ENCODE results near the gene DNAJB2. TPM values are rescaled to one million over a fixed set of nuclear protein-coding genes. Genes with fewer than 3 reads are reported as not detected.
"Not testable (repeated sequence)": the region's sequence is repeated elsewhere in the genome, so short reads cannot be mapped to it uniquely, and the experiment has no call there.

The DNAJB2 gene
- total RNA-seq, 1 donor from 2014 or later = 46.7 TPM

DNA sequence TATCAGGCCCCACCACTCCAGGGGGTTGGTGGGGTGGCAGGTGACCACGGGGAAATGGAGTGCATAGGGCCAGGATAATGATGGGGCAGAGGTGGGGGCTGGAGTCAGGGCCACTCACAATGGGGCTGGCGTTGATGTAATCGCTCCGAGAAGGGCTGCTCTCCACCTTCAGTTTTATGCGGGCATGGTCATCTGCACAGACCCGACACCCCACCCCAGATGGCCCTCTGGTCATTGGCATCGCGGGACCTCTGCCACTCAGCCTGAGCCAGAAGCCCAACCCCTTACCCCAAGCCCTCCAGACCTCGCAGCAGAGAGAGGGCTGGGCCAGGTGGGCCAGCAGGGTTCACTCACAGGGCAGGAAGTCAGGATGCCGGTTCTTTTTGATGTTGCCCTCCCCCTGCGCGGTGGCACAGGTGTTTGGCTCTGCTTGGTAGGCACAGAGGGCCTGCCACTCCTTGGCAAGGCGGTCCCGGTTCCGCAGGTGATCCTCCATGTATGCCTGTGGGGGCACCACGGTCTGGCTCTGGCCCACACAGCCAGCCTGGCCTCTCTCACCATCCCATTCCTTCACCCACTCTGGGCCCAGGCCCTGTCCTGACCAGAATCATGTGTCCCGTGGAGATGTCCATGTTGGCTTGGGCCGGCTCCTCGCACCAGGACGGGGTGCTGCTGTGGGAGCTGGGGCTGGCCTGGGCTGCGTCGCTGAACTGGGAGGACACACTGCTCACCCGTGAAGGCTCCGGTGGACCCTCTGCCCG lies 17.6 kb downstream of the DNAJB2 start:
- intact Hi-C loops (cut with micrococcal nuclease) = loop anchor here (5.0 kb wide), 2 partner anchors 200 to 245 kb away; partner anchors contain the start of genes CHPF, GMPPA and TMEM198

DNA sequence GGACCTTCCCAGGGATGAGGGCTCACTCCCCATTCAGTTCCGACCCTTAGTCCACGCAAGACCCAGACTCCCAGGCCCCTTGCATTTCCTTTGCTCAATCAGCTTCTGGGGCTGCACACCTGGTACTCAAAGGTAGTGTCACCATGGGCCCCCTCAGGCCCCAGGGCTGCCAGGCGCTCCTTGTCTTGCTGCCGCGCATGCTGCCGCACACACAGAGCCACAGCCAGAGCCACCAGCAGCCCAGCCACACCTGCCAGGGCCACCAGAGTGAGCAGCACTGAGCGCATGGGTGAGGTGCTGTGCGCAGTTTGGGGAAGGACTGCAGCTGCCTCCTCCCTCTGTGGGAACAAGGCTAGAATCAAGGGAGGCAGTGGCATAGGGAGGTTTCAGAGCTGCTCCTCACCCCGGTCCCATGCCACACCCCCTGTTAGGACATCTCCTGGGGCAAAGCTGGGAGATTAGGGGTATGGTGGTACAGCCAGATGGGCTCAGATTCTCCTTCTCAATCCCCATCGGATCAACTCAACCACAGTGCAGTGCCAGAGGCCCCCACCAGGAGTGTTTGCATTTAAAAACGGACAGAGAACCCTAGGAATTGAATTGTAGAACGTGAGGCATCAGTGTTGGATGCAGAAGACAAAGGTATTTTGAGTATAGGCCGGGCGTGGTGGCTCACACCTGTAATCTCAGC lies 18.7 kb downstream of the DNAJB2 start:
- intact Hi-C loops (cut with micrococcal nuclease) = loop anchor here (1.0 to 5.0 kb wide), 11 partner anchors 10 to 244 kb away; partner anchors contain the start of genes CHPF, GMPPA, NHEJ1 and RETREG2

DNA sequence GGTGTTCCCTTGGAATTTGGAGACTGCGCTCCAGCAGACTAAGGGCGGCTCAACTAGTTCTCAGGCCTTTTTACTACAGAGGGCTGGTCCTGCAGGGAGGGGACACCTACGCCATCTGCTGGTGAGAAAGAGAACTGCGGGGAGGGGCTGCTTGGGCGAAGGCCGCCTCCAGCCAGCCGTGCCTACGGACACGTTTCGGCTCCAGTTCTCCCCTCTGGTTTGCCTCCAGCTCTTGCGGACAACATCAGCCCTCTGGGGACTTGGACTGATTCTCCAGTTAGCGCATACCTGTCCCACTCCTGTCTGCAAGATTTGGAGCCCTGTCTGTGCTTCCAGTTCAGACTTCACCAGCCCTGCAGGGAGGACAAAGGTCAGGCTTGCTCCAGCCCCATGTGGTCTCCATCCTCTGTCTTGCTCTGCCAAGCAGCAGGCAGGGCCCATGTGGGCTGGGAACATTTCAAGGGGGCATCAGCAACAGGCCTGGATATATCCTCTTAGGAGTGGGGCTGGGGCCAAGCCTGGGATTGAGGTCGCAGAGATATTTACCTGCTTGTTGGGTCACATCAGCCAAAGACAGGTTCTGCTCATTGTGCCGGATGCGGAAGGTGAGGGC lies 19.7 kb downstream of the DNAJB2 start:
- intact Hi-C loops (cut with micrococcal nuclease) = loop anchor here (1.0 to 5.0 kb wide), 11 partner anchors 9 to 243 kb away; partner anchors contain the start of genes CHPF, GMPPA, NHEJ1 and RETREG2

DNA sequence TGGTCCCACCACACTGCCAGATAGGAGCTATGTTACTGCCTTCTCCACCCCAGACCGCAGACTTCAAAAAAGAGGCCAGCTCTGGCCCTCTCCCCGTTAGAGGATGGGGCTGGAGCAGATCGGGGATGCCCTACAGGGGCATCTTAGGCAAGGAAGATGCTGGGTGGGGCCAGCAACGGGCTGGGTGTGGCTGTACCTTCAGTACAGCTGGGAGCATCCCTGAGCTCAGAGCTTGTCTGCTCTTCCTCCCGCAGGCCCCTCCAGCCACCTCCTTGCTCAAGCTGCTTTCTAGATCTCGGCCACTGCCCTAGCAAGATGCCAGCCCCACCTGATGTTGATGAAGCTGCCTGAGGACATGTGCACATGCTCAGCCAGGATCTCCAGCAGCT lies 20.2 kb downstream of the DNAJB2 start:
- intact Hi-C loops (cut with micrococcal nuclease) = loop anchor here (2.0 to 5.0 kb wide), 3 partner anchors 53 to 243 kb away; partner anchors contain the start of genes CHPF, GMPPA and TMEM198

DNA sequence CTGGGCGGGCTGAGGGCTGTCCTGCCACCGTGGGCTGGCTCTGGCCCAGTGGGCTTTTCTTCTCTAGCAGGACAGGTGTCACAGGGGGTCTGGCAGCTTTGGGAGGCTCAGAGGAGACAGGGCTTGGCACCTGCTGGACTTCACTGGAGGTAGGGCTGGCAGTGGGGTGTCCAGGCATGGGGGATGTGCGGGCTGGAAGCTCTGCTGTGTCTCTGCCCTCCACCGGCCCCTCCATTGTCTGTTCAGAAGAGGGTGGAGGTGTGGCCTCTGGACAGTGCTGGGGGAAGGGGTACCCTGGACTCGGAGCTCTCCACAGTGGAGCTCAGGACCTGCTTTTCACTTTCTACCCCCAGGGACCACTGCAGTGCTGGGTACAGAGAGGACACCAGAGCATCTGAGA lies 20.9 kb downstream of the DNAJB2 start:
- intact Hi-C loops (cut with micrococcal nuclease) = no loop called here

DNA sequence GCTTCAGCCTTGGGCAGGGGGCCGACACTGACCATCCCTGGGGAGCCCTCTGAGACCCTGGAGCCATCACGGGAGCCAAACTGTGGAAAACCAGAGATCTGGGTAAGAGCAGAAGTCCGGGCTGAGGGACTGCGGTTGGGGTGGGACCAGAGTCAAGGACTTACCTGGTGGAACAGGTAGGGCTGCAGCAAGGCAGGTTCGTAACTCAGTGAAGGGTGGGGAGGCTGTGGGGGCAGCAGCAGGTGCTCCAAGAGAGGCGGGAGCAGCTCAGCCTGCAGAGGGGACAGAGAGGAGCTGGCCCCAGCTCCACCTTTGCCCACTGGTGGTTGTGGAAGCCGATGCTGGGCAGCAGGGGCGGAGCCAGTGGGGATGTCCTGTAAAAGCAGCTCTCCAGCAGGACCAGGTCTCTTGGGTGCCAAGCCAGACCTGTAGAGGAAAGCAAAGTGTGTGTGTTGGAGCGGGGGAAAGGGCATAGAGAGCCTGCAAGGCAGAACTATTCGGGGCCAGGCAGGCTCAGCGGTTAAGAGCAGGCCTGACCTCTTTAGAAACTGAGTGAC lies 23.3 kb downstream of the DNAJB2 start:
- intact Hi-C loops (cut with micrococcal nuclease) = no loop called here

DNA sequence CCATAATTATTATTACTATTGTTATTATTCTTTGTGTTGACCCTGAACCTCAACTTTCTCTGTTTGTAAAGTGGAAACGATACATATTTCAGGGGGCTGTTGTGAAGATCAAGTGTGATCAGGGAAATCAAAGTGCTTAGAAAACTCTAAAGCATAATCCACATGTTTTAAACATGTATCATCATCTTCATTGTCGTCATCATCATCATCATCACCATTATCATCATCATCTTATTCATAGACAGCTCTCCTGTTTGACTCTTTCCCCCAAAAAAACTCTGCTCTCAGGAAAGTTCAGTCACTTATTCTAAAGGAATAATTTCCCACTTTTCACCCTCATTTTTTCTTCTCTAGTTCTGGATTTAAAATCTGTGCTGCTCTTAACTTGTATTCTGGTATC lies 25.1 kb downstream of the DNAJB2 start:
- intact Hi-C loops (cut with micrococcal nuclease) = no loop called here

DNA sequence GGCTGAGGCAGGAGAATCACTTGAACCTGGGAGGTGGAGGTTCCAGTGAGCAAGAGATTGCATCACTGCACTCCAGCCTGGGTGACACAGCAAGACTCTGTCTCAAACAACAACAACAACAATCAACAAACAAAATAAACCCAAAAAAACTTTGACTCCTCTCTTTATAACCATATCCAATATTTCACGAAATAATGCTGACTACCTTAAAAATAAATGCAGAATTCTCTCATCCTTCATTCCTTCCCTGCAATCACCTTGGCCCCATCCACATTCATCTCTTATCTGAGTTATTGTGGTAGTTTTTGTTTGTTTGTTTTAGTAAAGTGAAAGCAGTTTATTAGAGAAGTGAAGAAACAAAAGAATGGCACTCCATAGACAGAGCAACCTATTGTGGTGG lies 26.9 kb downstream of the DNAJB2 start:
- intact Hi-C loops (cut with micrococcal nuclease) = loop anchor here (5.0 kb wide), 1 partner anchor 264 kb away; the partner anchor contains the start of gene CFAP65

DNA sequence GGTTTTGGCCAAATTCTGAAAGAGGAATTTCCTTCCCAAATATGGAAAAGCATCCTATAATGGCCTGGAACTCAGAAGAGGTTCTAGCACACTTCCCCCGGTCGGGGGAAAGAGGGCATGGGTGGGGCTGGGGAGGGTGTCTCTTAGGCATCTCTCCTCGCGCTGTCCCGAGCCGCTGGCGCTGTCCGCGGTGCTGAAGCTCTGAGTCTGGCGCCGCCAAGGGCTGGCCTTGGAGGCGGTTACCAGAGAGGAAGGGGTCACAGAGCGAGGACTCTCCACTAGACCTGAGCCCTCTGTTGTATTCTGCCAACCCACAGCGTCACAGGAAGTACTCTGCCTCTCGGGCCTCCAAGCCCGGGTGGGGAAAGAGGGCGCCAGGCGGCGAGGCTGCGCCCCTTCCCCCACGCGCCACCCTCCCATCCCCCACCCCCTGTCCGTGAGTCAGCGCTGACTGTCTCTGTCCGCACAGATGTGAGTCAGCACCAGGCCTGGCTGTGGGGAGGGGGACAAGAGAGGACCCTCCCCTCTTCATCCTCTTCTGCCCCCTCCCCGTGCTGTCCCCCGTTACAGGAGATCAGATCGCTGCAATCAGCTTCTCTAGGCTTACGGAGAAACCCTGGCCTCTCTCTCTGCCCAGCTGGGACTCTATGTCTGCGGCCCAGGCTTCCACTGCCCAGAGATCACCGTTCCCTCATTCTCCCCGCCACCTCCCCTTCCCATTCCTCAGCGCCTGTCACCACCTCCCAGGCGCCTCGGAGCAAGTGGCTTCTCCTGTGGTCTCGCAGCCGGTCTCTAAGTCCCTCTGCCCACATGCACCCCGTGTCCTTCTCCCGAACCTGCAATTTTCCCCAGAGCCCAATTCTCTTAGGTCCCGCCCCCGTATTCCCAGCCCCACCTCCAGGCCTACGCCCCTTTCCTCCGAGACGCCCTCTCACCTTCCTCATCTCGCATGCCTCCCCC lies 29.3 kb downstream of the DNAJB2 start:
- intact Hi-C loops (cut with micrococcal nuclease) = loop anchor here (1.0 to 5.0 kb wide), 3 partner anchors 10 to 266 kb away; partner anchors contain the start of gene CFAP65

DNA sequence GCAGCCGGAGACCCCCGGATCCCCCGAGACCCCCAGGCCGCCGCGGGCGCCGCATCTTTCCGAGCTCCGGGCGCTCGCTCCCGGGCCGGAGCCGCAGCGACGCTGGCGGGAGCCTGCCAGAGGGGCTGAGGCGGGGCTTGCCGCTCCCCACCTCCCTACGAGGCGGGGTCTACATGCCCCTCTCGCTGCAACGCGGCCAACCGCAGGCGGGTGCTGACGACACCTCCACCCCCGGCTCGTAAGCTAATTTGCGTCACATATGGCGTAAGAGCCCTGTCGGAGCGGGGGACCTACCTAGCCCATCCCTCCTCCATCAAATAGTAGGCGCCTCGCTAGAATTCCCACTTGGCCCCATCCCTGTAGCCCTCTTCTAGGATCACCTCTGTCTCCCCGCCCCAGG lies 30.1 kb downstream of the DNAJB2 start, which contains the start of gene PTPRN:
Gene PTPRN, minus strand, starts transcription at position 124 of the 400 bp plus-strand sequence. Its CDS starts 69 bp downstream, at position 55.
- intact Hi-C loops (cut with micrococcal nuclease) = loop anchor here (5.0 kb wide), 1 partner anchor 267 kb away; the partner anchor contains the start of gene CFAP65

DNA sequence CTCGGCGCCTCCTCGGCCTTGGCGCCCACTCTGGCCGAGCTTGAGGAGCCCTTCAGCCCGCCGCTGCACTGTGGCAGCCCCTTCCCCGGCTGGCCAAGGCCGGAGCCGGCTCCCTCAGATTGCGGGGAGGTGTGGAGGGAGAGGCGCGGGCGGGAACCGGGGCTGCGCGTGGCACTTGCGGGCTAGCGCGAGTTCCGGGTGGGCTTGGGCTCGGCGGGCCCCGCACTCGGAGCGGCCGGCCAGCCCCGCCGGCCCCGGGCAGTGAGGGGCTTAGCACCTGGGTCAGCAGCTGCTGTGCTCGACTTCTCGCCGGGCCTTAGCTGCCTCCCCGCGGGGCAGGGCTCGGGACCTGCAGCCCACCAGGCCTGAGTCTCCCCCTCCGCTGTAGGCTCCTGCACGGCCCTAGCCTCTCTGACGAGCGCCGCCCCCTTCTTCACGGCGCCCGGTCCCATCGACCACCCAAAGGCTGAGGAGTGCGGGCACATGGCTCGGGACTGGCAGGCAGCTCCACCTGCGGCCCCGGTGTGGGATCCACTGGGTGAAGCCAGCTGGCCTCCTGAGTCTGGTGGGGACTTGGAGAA lies 33.6 kb downstream of the DNAJB2 start:
- intact Hi-C loops (cut with micrococcal nuclease) = not testable (repeated sequence)

DNA sequence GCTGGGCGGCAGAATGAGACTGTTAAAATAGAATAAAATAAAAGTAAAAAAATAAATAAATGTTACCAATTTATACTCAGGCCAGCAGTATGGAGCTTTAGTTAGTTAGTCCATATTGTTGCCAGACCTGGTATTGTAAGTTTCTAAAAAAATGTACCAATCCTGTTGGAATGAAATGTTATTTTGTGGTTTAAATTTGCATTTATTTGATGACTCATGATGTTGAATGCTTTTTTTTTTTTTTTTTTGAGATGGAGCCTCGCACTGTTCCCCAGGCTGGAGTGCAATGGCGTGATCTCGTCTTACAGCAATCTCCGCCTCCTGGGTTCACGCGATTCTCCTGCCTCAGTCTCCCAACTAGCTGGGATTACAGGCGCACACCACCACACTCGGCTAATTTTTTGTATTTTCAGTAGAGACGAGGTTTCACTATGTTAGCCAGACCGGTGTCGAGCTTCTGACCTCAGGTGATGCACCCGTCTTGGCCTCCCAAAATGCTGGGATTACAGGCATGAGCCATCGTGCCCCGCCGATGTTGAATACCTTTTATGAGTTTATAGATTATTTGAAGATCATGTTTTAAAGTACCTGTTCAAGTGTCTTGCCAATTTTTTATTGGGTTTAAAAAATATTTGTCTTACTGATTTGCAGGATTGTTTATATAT lies 35.8 kb downstream of the DNAJB2 start:
- intact Hi-C loops (cut with micrococcal nuclease) = no loop called here

DNA sequence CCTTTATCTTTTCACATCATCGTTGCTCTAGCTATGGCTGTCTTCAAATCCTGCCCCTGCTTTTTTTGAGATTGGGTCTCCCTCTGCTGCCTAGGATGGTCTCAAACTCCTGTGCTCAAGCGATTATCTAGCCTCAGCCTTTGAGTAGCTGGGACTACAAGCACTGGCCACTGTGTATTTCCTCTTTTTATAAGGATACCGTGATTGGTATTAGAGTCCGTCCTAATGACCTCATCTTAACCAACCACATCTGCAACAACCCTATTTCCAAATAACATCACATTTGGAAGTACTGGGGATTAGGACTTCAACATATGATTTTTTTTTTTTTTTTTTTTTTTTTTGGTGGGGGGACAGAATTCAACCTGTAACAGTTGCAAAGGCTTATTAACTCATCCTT lies 44.3 kb downstream of the DNAJB2 start:
- intact Hi-C loops (cut with micrococcal nuclease) = no loop called here

DNA sequence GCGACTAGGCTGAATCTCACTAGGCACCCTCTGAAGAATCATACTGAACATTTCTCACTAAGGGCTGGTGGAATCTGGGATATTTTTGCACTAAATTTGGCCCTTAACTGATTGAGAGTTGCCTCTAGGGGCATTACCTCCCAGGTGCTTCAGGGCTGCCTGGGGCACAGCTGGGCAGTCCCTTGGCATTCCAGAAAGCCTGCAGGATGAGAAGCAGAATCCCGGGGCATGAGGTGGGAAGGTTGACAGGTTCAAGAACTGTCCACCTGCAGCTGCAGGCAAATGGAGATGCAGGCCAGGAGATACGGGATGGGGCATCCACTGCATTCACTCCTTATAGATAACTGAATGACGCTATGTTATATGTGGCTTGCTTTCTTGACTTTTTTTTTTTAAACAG lies 46.0 kb downstream of the DNAJB2 start:
- intact Hi-C loops (cut with micrococcal nuclease) = no loop called here

DNA sequence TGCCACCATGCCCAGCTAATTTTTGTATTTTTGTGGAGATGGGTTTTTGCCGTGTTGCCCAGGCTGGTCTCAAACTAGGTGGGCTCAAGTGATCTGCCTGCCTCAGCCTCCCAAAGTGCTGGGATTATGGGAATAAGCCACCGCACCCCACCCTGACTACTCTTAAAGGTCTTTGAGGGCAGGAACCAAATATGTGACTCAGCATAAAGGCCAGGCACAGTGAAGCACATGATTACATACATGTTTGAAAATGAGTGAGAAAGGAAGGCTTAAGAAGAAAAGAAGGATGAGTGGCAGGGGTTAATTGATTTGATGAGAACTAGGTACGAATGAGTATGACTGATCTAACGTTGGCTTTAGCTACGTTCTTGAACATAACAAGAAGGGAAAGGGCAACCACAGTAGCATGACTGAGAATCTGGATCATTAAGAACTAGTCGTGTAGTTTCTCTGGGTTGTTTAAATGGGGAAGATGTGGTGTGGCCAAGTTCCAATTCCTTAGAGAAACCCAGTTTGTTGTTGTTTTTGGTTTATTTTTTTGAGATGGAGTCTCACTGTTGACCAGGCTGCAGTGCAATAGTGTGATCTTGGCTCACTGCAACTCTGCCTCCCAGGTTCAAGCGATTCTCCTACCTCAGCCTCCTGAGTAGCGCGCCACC lies 46.6 kb downstream of the DNAJB2 start:
- intact Hi-C loops (cut with micrococcal nuclease) = no loop called here

DNA sequence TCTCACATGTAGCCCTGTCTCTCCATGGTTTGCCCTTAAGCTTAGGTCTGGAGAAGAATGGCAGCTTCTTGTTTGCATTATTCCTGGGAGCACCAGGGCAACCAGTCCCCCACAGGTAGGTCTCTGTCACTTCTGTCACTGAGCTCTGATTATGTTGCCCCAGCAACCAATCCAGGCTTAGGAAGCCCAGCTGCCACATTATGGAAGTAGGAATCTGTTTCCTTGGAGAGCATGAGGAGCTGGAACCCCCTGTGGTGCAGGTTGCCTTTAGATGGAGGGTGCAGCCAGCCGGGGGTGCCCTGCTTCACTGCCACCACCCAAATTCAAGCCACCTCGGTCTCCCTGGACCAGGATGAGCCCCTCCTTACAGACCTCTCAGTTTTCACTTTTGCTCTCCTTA lies 48.6 kb downstream of the DNAJB2 start:
- intact Hi-C loops (cut with micrococcal nuclease) = no loop called here

DNA sequence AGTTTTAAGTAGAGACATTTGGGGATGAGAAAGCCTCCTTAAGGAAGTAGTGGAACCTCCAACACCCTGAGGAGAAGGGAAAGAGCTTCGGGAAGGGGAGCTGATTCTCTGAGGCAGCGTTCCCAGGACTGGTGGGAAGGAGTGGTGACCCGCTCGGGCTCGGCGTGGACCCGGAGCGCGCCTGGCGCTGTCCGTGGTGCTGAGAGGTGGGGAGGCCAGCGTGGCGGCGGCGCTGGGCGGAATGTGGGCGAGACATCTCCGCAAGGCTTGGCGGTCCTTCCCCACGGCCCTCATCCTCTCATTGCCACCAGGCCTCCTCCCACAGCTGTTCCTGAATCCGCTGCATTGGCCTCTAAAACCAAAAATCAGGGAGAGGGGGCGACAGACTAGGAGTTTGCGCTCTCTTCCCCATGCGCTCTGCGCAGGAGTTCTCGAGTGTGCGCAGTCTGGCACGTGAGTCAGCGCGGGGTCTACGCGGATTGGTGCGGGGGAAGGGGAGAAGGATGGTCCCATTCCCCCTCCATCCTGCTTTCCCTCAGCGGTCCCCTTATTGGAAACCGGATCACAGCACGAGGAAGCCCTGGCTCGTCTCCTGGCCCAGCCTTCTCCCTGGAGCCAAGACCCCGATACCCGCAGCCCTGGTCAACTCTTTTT lies 52.5 kb downstream of the DNAJB2 start:
- intact Hi-C loops (cut with micrococcal nuclease) = loop anchor here (1.0 kb wide), 1 partner anchor 23 kb away; no protein-coding TSS in a partner anchor

DNA sequence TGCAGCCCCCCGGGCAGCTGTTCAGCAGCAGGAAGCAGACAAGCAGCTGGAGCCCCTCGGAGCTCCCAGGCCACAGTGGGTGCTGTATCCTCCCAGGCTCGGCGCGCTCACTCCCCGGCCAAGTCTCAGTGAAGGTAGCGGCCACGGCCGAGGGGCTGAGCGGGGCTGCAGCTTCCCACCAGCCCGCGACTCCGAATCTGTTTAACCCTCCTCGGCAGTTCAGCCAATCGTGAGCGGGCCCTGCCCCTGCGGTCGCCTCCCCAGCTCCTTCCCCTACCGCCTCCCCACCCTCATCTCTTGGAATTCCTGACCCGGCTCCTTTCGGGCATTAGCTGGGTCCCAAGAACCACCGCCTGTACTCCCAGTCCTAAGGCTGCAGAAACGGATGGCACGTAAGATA lies 53.4 kb downstream of the DNAJB2 start, which contains the start of gene RESP18:
Gene RESP18, minus strand, starts transcription at position 203 of the 400 bp plus-strand sequence.
- intact Hi-C loops (cut with micrococcal nuclease) = no loop called here

Measured in T-helper 1 cell treated with Interleukin-12 subunit alpha and Interleukin-12 subunit beta and Interleukin-4 antibody, amounts not matched to agents 30 ng/mL and 1 ng/mL, for 36 hours (primary cell).